Lung (tissue), 12 donors: ENCODE data around the gene CDK5R2. TPM values are rescaled to one million over a fixed set of nuclear protein-coding genes. Genes with fewer than 3 reads are reported as not detected.
"Not testable (repeated sequence)": the region's sequence is repeated elsewhere in the genome, so short reads cannot be mapped to it uniquely, and the experiment has no call there.

ENCODE experiments used
- ATAC-seq: fragments of 200-7000 bp; cut with Tn5 transposase; one replicate; pipeline ENCODE4 v1.9.1; 2020; ENCODE audit warnings: moderate number of reproducible peaks; ENCODE audit not compliant: insufficient read depth, low FRiP score
- DNase-seq, 3 donors: peaks; one replicate each; pipeline ENCODE4 v3.0.0-alpha.2; 2013 to 2017
- H3K27ac ChIP-seq, 2 donors: one replicate each; pipeline ENCODE4 v1.5.1; 2013; ENCODE audit warnings: mild to moderate bottlenecking in 2 of 2, moderate library complexity in 2 of 2, control low read depth in 1 of 2, inconsistent platforms in 1 of 2, low read depth in 1 of 2, low read length in 1 of 2
- H3K27me3 ChIP-seq, 3 donors: one replicate each; pipeline ENCODE4 v1.5.1; 2013; ENCODE audit warnings: low read length in 2 of 3; ENCODE audit not compliant: control insufficient read depth in 3 of 3, insufficient read depth in 3 of 3
- H3K36me3 ChIP-seq, 4 donors: one replicate each; pipeline ENCODE4 v1.5.1; 2013; ENCODE audit warnings: low read length in 4 of 4, mild to moderate bottlenecking in 1 of 4, moderate library complexity in 1 of 4; ENCODE audit not compliant: control insufficient read depth in 4 of 4, insufficient read depth in 4 of 4
- H3K4me1 ChIP-seq, 5 donors: one replicate each; pipeline ENCODE4 v1.5.1; 2013; ENCODE audit warnings: low read length in 5 of 5, mild to moderate bottlenecking in 2 of 5, moderate library complexity in 1 of 5; ENCODE audit not compliant: control insufficient read depth in 5 of 5, insufficient read depth in 5 of 5
- H3K4me3 ChIP-seq: one replicate; pipeline ENCODE4 v1.5.1; 2013; ENCODE audit warnings: mild to moderate bottlenecking, control low read depth, moderate library complexity
- H3K9ac ChIP-seq, 2 donors: one replicate each; pipeline ENCODE4 v1.5.1; 2013; ENCODE audit warnings: low read length in 2 of 2, control low read depth in 1 of 2; ENCODE audit not compliant: insufficient read depth in 1 of 2
- H3K9me3 ChIP-seq, 4 donors: one replicate each; pipeline ENCODE4 v1.5.1; 2013; ENCODE audit warnings: low read length in 3 of 4, mild to moderate bottlenecking in 1 of 4, moderate library complexity in 1 of 4; ENCODE audit not compliant: control insufficient read depth in 4 of 4, insufficient read depth in 3 of 4
- WGBS, 2 donors: extraction: QIAGEN DNeasy Blood & Tissue Kit; methylation state at CpG; one replicate each; pipeline ENCODE4 v1.1.7; 2013; 5-methylcytosine and 5-hydroxymethylcytosine counted together
- polyA plus RNA-seq, 2 donors: library from polyadenylated mRNA; stranded (reverse); fragments of 200-250 nt; gene quantifications; one replicate each; pipeline ENCODE4 v1.2.1, GENCODE V29; 2013
- total RNA-seq, 2 donors: library from RNA; depleted of rRNA in 1 of 2; stranded (reverse); fragments of >200 nt in 1 of 2; gene quantifications; one replicate each; pipeline ENCODE4 v1.2.1, GENCODE V29; 2014 to 2021
- TF ChIP-seq, protein P1 (sequence below): IDR thresholded peaks from 2 replicates; pipeline ENCODE4 v1.5.1; 2012; ENCODE audit warnings: mild to moderate bottlenecking; ENCODE audit errors: control extremely low read depth, extremely low read depth
- donor health status: control.
- donor health status: control.
- donor health status: Bipolar disorder and iron deficiency.
- donor health status: healthy.
- donor health status: DM: yes; HTN: yes; CAD: no.

The CDK5R2 gene
- total and polyA plus RNA-seq, 4 donors: 0.03 to 0.17 (median 0.08) TPM; not detected in 1

DNA sequence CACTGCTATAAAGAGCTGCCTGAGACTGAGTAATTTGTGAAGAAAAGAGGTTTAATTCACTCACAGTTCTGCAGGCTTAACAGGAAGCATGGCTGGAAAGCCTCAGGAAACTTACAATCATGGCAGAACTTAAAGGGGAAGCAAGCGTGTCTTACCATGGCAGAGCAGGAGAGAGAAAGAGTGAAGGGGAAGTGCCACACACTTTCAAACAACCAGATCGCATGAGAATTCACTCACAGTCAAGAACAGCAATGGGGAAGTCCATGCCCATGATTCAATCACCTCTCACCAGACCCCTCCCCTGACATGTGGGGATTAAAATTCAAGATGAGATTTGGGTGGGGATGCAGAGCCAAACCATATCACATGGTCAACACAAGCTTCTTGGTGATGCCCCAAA is 34.7 kb upstream of the CDK5R2 start:
- no peak for DNase-seq
- H3K36me3 ChIP-seq: no peaks in the 10 kb centered on the region
- ATAC-seq: no peak
- 70 to 73% methylated on average over 2 of the region's 2 CpGs for WGBS, 2 donors
- no peak overlapping the region for H3K27ac ChIP-seq
- H3K4me1 ChIP-seq: peaks cover 0 to 1% (median 0%) of the 10 kb centered on the region in 5 donors
- peaks cover 0 to 10% (median 0%) of the 10 kb centered on the region in 4 donors for H3K9me3 ChIP-seq
- no peaks in the 10 kb centered on the region for H3K27me3 ChIP-seq
- H3K4me3 ChIP-seq: no peak overlapping the region
- no peak overlapping the region for H3K9ac ChIP-seq
- TF ChIP-seq, protein P1, sequence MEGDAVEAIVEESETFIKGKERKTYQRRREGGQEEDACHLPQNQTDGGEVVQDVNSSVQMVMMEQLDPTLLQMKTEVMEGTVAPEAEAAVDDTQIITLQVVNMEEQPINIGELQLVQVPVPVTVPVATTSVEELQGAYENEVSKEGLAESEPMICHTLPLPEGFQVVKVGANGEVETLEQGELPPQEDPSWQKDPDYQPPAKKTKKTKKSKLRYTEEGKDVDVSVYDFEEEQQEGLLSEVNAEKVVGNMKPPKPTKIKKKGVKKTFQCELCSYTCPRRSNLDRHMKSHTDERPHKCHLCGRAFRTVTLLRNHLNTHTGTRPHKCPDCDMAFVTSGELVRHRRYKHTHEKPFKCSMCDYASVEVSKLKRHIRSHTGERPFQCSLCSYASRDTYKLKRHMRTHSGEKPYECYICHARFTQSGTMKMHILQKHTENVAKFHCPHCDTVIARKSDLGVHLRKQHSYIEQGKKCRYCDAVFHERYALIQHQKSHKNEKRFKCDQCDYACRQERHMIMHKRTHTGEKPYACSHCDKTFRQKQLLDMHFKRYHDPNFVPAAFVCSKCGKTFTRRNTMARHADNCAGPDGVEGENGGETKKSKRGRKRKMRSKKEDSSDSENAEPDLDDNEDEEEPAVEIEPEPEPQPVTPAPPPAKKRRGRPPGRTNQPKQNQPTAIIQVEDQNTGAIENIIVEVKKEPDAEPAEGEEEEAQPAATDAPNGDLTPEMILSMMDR: no peak

DNA sequence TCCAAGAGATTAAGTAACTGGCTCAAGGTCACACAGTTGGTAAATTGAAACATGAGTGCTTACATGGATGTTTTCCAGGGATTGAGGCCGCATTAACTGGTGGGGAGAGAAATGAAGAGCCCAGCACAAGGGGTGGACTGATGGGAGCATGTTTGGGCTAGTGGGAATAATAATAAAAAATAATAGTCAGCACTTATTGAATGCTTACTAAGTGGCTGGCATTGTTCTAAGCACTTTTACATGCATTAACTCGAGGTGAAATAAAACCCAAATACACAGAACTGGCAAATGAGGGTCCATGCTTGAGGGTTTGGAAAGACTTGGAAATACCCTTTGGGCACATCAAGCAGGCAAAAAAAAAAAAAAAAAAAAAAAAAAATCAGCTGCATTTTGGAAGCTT is 34.0 kb upstream of the CDK5R2 start:
- no peak overlapping the region for H3K4me3 ChIP-seq
- peaks cover 0 to 1% (median 0%) of the 10 kb centered on the region in 5 donors for H3K4me1 ChIP-seq
- H3K36me3 ChIP-seq: no peaks in the 10 kb centered on the region
- DNase-seq (no peak), ATAC-seq (no peak)
- H3K27me3 ChIP-seq: no peaks in the 10 kb centered on the region
- no peak overlapping the region for H3K27ac ChIP-seq
- H3K9ac ChIP-seq: no peak overlapping the region
- WGBS, 2 donors: 76 to 83% methylated on average over 2 of the region's 2 CpGs
- TF ChIP-seq, protein P1: no peak
- peaks cover 0 to 12% (median 2%) of the 10 kb centered on the region in 4 donors for H3K9me3 ChIP-seq

DNA sequence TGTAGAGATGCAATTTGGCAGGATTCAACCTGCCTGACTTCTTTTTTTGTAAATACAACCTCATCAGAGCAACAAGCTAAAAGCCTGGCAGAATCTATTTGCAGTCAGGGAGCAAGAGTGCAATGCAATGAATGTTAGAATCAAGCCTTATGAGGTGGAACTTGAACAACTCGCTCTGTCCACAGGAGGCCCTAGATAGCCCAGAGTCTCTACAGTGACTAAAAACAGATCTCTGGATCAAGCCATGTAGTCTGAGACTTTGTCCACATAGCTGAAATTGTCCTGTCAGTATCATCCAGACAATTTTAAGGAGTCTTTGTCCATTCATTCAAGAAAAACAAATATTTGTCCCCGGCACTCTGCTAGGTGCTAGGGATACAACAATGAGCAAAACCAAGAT is 32.0 kb upstream of the CDK5R2 start:
- Histone ChIP-seq H3K9me3 (peaks cover 0 to 13% (median 2%) of the 10 kb centered on the region in 4 donors), H3K36me3 (no peaks in the 10 kb centered on the region), H3K27ac (no peak overlapping the region), H3K27me3 (no peaks in the 10 kb centered on the region), H3K4me3 (no peak overlapping the region), H3K4me1 (peaks cover 0 to 1% (median 0%) of the 10 kb centered on the region in 5 donors), H3K9ac (no peak overlapping the region)
- WGBS, 2 donors: 69 to 85% methylated on average over 2 of the region's 2 CpGs
- ATAC-seq (no peak), DNase-seq (no peak)
- TF ChIP-seq, protein P1: no peak

DNA sequence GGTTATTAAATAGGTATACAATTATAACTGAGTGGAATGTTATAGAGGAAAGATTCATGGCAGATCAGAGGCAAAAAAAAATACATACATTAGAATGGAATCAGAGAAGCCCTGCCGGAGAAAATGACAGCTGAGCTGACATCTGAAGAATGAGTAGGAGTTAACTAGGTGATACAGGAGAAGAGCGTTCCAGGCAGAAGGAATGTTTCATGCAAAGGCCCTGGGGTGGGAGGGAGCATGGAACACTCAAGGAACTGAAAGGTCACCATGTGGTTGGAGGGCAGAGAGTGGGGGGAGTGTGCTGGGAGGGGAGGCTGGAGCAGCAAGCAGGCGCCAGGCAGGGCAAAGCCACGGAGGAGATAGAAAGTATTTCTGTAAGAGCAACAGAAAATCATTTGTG is 31.6 kb upstream of the CDK5R2 start:
- no peak overlapping the region for H3K27ac ChIP-seq
- no peak for ATAC-seq
- 53 to 74% methylated on average over 4 of the region's 4 CpGs for WGBS, 2 donors
- peaks cover 0 to 1% (median 0%) of the 10 kb centered on the region in 5 donors for H3K4me1 ChIP-seq
- no peaks in the 10 kb centered on the region for H3K27me3 ChIP-seq
- H3K36me3 ChIP-seq: no peaks in the 10 kb centered on the region
- H3K4me3 ChIP-seq: no peak overlapping the region
- TF ChIP-seq, protein P1: no peak
- DNase-seq: no peak
- H3K9ac ChIP-seq: no peak overlapping the region
- peaks cover 0 to 13% (median 2%) of the 10 kb centered on the region in 4 donors for H3K9me3 ChIP-seq

DNA sequence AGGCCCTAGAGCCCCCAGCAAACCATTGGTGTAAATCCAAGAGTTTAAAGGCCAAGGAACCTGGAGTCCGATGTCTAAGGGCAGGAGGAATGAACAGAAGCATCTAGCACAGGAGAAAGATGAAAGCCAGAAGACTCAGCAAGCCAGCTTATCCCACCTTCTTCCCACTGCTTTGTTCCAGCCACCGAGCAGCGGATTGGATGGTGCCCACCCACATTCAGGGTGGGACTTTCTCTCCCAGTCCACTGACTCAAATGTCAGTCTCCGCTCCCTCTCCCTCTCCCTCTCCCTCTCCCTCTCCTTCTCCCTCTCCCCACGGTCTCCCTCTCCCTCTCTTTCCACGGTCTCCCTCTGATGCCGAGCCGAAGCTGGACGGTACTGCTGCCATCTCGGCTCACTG is 29.0 kb upstream of the CDK5R2 start:
- DNase-seq, H3K27me3 ChIP-seq, H3K9me3 ChIP-seq, H3K9ac ChIP-seq, ATAC-seq, H3K27ac ChIP-seq, H3K4me1 ChIP-seq, H3K36me3 ChIP-seq, H3K4me3 ChIP-seq: not testable (repeated sequence)
- 93 to 94% methylated on average over 4 to 9 of the region's 10 CpGs for WGBS, 2 donors

DNA sequence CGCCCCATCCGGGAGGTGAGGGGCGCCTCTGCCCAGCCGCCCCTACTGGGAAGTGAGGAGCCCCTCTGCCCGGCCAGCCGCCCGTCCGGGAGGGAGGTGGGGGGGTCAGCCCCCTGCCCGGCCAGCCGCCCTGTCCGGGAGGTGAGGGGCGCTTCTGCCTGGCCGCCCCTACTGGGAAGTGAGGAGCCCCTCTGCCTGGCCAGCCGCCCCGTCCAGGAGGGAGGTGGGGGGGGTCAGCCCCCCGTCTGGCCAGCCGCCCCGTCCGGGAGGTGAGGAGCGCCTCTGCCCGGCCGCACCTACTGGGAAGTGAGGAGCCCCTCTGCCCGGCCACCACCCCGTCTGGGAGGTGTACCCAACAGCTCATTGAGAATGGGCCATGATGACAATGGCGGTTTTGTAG is 27.7 kb upstream of the CDK5R2 start:
- 95% methylated on average over 25 of the region's 25 CpGs; no CpG with 5 or more reads in 1 of the 2 donors for WGBS, 2 donors
- not testable (repeated sequence) for H3K9me3 ChIP-seq, H3K4me3 ChIP-seq, DNase-seq, H3K4me1 ChIP-seq, H3K27ac ChIP-seq, H3K27me3 ChIP-seq, H3K36me3 ChIP-seq, ATAC-seq, H3K9ac ChIP-seq
